Measurements from ENCODE around the gene CDSN.

Gene CDSN

DNA sequence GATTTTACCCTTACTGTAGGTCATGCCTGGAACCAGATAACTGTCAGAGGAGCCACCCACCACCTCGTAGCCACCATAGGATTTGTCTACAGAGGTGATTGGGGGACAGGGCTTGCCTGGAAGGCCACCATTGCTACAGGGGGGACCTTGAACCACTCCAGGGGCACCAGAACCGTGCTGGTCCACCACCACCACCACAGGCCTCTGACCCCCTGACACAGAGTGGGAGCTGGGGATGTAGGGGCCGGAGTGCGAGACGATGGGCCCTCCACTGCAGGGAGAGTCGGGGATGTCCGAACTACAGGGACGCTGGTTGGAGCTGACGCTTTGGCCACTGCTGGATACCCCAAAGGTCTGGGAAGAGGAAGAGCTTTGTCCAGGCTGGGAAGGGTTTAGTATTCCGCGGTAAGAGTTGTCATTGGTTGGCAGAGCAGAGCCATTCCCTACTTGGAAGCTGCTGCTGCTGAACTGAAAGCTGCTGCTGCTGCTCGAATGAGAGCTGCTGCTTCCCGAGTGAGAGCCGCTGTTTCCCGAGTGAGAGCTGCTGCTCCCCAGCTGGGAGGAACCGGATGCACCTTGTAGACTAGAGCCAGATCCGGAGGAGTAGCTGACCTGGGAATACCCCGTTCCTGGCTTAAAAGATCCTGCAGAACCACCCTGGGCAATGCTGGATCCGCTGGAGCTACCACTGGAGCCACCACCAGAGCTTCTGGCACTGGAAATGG is 3.4 kb downstream of the CDSN start:
- no peak for DNase-seq (ENCODE audit: low read depth in 2 of 2)

DNA sequence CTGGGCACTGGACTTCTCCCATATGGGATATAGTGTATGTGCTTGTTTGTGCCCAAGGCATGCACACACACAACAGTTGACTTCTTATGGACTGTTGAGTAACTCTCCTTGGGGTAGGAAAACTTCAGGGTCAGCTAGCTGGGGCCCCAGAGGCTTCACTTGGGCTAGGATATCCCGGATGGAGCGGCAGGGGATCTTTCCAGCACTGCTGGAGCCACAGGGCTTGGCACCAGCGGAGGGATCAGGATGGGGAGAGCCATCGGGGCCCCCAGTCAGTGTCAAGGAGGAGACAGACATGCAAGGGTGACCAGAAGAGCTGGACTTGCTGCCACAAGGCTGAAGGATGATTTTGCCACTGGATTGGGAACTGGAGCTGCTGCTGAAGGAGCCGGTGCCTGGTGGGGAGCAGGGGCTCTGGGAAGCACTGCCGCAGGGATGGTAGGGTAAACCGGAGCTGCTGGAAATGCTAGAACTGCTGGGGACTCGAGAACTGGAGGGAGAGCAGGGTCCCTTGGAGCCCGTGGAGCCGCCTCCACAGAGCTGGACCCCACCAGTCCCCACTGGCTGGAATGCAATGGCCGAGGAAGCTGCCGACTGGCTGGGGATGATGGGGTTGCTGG is 4.2 kb downstream of the CDSN start:
- DNase-seq (ENCODE audit: low read depth in 2 of 2) = no peak

DNA sequence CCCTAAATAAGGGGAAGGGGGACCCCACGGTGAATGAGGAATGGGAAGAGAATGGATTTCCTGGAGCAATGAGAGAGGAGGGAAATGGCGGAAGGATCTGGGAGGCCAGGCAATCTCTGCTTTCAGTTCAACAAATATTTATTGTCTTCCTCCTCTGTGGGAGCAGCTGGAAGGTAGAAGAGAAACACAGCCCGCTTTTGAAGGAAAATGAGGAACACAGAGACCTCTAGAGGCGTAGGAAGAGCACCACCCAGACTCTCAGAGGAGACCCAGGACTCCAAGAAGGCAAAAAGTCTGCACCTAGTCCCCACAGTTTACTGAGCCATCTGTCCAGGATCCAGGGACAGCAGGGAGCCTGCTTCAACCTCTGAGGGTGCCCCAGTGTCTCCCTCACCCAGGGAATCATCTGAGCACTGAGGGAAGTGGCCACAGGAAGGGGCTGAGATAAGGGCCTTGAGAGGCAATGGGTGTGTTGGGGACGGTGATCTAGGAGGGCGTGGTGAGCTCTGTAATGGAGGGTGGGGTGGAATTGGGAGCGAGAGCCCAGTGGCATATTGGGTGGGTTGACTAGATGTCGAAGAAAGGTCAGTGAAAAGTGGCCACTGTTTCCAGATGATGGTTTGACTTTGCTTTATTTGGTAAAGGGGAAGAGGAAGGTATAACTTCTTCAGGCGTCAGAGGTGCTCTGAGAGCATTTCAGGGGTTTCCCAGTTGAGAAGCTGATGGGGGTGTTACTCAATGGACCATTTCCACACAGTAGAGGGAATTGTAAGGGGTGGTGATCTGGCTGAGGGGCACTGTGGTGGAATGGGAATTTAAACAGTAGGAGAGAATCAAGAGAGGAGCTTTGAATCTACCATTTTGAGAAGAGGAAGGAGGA is 5.0 kb downstream of the CDSN start:
- DNase-seq (ENCODE audit: low read depth in 2 of 2) = no peak

DNA sequence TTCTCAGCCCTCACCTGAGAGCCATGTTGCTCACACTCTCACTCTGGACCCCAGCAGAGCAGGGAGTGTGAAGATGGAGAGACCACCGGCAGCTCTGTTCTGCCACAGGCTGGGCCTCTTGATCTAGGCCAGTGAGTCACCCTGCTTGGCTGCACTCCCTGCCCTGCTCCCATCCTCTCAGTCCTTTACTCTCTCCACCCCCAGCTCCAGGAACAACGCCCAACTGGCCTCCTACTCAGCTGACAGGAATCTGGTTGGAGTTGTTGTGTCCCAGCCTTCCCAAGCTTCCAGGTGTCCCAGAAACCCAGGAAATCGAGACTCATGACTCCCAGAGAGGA is 5.7 kb downstream of the CDSN start, which contains the start of gene PSORS1C1:
Gene PSORS1C1 (plus strand): TSS at position 260 of the 338 bp plus-strand sequence. CDS start 14,833 bp downstream, outside the sequence.
- DNase-seq (ENCODE audit: low read depth in 2 of 2) = no peak

DNA sequence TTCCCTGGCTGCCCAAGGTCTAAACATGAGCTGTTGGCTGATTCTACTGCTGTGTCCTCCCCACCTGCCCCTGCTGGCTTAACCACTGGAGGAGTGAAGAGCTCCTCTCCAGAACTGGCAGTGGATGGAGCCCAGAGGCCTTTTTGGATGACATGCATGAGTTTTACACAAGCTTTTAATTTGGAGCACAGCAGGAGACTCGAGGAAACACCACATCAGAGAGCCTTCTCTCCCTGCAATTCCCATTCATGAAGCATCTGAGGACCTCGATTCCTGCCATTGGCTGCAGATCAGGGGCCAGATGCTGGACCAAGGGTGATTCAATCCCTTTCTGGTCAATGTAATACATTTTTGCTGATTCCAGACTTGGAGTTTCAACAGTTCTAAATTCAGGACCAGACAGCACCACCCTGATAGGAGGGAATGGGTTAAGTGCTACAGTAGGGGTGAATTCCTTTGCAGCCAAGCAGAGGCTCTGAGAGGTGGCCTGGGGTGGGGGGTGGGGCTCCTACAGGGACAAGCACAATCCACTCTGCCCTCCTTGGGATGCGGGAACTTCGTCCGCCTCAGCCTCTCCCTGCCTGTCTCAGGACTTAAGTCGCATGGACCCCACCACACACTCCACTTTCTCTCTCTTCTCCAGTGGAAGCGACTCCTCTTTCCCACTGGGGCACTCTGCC is 6.2 kb downstream of the CDSN start:
- DNase-seq (ENCODE audit: low read depth in 2 of 2) = no peak

DNA sequence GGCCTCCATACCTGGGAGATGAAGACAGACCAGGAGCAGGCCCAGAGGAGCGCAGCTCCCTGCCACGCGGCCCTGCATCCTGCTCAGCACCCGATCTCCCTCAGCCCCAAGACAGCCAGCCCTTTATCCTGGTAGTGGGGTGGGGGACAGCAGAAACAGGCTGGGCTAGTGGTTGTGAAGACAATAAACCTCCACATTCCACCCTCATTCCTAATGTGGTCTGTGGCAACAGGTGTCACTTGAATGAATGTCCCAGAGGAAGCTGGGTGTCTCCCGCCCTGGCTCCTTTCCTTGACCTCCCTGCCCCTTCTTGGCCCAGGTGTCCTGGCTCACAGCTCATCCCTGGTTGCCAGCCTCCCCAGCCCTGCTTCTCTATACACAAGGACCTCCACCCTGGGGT is 7.8 kb downstream of the CDSN start, which contains the start of gene C6orf15:
Gene C6orf15 (minus strand): TSS at position 98 of the 400 bp plus-strand sequence. CDS start 20 bp downstream, at position 78.
- DNase-seq (ENCODE audit: low read depth in 2 of 2) = no peak

DNA sequence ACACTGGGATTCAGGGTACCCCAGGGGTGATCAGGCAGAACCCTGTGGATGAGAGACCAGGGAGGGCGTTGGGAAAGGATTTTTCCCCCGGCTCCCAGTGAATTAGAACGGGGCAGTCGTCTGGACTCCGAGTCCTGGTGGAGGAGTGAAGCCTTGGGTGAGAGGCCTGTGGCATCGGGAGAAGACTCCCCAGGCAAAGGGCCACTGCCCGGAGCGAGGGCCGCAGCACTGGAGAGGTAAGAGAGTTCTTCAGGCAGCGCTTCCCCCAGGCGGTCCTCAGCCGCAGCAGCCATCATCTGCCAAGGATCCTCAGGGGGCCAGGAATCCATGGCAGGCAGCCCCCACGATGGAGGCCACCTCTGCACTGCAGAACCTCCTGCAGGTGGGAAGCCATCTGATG is 8.5 kb downstream of the CDSN start:
- DNase-seq (ENCODE audit: low read depth in 2 of 2) = no peak

DNA sequence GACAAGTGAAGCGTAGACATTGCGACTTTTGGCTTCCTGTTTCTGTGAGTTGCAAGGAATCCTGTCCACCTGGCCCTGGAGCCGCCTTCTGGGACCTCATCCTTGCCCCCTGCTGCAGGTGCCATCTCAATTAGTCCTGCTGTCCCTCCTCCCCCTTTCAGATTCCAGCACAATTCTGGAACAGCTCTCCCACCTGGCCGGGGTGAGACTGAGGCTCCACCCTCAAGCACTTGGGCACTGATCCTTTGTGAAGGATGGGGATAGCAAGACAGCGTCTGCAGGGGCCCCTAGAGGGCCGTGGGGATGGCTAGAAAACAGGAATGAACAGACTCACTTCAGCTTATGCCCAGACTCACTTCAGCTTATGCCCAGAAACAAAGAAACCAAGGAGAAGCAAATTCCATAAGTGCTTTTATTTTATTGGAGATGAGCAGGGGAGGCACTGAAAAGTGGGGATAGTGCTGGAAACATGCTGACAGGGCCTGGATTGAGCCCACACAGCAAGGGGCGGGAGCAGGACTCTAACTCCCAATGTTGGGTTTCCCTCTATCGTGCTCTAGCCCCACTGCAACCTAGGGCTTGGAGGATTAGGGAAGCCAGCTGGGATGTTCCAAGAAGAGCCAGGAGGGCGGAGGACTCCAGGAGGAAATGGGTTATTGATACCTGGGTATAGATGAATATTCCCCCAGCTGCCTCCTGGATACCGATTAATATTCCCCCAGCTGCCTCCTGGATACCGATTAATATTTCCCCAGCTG is 9.2 kb downstream of the CDSN start:
- DNase-seq (ENCODE audit: low read depth in 2 of 2) = no peak

DNA sequence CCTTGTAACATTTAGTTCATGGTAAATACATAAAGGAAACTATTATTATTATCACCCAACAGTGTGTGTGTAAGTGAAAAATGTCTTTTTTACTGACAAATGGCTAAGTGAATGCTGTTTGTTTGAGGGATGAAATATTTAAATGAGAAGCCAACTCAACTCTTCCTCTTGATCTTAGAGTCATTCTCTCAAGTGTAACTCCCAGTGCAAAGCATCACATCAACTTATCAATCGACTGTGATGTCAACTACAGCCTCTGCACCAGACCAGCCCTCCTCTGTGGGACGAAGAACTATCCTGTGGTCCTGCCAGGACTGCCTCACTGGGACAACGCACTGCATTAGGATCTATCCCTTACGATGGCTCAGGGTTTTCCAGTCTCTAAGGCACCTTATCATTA is 13.2 kb downstream of the CDSN start:
- no peak for DNase-seq (ENCODE audit: low read depth in 2 of 2)

DNA sequence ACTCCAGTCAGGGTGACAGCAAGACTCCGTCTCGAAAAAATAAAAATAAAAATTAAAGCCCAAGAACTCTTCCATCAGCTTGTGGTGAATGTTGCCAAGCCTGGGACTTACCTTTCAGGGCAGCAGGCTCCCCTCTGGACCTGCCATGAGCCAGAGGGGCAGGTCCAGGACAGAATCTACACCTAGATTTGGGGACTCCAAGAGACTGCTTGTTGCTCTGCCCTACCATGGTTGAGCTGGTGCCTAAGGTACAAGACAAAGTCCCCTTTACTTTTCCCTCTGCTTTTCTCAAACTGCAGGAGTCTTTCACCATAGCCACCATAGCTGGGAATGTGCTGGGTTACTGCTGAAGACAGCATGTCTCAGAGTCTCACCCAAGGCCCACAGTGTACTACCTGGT is 17.1 kb downstream of the CDSN start:
- DNase-seq (ENCODE audit: low read depth in 2 of 2) = no peak

DNA sequence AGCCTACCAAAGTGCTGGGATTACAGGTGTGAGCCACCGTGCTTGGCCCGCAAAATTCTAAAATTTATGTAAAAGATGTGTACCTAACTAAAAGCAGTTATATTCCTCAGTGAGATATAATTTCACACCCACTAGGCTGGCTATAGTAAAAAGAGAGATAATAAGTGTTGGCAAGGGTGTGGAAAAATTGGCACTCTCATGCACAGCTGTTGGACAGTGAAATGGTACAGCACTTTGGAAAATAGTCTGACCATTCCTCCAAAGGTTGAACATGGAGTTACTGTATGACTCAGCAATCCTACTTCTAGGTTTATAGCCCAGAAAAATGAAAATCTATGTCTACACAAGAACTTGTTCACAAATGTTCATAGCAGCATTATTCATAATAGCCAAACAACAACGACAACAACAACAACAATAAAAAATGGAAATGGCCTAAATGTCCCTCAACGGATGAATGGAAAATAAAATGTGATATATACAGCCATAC is 21.8 kb downstream of the CDSN start:
- DNase-seq (ENCODE audit: low read depth in 2 of 2) = no peak

DNA sequence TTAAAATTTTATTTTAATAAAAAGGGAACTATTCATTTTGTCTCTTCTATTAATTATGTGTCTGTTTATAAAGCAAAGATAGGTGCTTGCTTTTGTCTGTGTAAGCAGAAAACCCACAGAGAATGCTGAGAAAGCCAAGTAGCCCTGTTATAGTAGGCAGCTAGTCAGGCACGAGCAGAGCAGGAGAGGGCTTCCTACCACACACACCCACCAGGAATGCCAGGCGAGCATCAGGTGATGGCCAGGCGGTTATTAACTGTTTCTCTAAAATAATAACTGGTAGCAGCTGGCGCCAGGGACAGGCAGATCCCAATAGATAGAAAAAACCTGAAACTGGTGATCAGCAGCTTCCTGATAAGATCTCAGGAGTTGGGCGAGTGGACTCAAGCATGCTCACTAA is 23.6 kb downstream of the CDSN start:
- DNase-seq (ENCODE audit: low read depth in 2 of 2) = no peak

DNA sequence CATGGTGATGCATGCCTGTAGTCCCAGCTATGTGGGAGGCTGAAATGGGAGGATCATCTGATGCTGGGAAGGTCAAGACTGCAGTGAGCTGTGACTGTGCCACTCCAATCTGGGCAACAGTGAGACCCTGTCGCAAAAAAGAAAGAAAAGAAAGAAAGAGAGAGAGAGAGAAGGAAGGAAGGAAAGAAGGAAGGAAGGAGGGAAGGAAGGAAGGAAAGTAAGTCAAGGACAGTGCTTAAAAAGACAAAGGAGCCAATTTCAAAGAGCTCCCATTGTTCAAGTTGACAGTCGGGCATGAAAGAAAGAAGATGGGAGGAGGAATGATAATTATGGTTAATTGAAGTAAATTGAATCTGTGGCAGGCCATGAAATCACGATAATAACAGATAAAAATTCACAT is 24.0 kb downstream of the CDSN start:
- DNase-seq (ENCODE audit: low read depth in 2 of 2) = no peak

DNA sequence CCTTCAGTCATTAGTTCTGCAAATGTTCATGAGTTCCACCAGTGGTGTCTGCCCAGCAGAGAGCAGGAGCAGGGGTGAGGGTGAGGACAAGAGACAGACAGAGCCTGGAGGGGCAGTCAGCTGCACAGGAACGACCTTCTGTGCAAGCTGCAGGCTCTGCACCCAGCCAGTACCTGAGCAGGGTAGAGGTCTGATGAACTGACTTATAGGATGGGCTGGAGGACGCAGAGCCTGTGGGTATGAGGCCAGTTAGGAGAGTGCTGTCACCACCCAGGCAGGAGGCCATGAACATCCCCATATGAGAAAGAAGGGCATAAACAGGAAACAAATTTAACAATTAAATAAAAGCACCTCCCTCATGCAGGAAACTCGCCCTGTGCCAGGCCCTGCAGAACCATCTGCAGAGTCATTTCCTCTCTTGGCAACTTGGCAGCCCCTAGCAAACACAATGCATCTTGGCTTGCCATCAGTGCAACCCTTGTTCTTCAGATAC is 25.8 kb downstream of the CDSN start:
- DNase-seq (ENCODE audit: low read depth in 2 of 2) = no peak

DNA sequence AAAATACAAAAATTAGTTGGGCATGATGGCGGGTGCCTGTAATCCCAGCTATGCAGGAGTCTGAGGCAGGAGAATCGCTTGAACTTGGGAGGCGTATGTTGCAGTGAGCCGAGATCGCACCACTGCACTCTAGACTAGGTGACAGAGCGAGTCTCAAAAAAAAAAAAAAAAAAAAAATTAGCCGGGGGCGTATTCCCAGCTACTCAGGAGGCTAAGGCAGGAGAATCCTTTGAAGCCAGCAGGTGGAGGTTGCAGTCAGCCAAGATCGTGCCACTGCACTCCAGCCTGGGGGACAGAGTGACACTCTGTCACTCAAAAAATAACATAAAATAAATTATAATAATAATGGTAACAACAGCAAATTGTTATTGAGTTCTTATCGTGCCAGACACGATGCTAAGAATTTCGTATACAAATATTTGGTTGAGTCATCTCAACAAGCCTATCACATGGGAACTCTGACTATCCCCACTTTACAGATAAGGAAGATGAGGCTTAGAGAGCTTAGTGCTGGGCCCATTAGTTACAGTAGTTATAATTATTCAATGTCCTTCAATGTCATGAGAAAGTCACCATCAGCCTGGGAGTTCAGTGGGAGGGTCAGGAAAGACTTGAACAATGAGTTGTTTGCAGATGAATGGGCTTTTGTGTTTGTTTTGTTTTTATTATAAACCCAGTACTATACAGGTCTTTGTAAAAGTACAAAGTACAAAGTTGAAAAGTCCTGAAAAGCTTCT is 27.3 kb downstream of the CDSN start:
- DNase-seq (ENCODE audit: low read depth in 2 of 2) = no peak

DNA sequence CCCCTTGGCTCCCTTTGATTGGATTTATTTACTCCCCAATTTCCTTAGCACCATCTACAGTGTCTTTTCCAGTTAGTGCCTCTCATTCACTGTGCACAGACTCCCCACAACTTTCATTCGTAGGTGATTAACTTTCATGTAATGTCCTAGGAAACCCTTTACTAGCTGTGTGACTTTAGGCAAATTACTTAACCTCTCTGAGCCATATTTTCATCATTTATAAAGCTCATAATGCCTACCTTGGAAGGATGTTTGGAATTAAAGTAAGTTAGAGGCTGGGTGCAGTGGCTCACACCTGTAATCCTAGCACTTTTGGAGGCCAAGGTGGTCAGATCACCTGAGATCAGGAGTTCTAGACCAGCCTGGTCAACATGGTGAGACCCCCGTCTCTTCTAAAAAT is 28.0 kb downstream of the CDSN start:
- DNase-seq (ENCODE audit: low read depth in 2 of 2) = no peak

DNA sequence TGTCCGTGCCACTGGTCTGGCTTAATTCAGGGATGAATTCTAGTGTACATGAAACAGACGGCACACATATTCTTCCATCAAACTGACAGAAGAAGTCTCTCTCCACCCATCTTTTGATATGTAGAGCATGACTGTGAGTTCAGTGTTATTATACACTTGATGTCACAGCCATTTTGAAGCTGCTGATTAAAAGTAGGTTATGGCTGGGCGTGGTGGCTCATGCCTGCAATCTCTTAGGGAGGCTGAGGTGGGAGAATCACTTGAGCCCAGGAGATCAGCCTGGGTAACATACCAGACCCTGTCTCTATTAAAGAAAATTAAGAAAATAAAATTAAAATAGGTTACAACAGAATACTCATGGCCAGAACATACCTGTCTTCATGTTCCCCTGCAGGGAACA is 28.6 kb downstream of the CDSN start:
- no peak for DNase-seq (ENCODE audit: low read depth in 2 of 2)

DNA sequence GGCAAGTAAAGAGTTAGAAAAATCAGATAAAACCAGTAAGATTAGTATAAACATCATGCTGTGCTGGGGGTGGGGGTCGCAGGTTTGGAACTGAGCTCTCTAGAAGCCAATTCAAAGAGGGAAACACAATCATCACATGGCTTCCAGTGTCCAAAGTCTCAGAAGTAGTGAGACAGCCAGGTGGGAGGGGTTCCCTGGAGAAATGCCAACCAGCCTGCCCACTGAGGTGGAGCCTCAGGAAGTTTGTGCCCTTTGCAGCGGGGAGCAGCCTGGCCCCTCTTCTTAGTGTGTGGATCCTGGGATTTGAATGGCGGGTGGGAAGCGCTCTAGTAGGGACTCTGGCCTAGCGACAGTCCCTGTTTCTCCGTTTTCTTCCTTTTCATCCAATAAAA is 29.3 kb downstream of the CDSN start:
- DNase-seq (ENCODE audit: low read depth in 2 of 2) = no peak

DNA sequence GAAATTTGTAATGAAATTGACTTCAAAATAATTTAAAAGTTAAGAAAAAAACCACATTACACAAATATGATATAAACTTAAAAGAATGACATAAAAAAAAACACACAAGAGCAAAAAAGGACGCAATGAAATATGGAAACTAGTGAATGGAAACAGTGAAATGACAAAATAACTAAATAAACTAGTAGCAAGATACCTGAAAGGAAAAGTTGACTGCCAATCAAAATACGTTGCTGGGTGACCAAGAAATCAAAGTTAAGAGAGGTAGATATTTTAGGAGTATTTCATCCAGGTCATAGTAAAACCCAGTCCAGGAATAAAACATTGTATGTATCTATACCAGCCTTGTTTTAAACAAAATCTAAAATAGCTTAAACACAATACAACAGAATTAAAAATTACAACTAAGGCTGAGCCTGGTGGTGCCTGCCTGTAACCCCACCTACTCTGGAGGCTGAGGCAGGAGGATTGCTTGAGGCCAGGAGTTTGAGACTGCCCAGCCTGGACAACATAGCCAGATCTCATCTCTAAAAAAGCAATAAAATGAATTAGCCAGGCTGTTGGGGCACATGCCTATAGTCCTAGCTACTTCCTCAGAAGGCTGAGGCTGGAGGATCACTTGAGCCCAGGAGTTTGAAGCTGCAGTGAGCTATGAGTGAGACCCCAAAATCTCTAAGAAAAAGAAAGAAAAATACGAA is 29.8 kb downstream of the CDSN start:
- no peak for DNase-seq (ENCODE audit: low read depth in 2 of 2)

Measured in stimulated activated CD8-positive, alpha-beta memory T cell treated with anti-CD3 and anti-CD28 coated beads, Interleukin-2, amount 100 ng/mL, for 48 hours (primary cell).